Measurements from ENCODE around the gene STK32A. TPM values are rescaled to one million over a fixed set of nuclear protein-coding genes. Genes with fewer than 3 reads are reported as not detected.

The STK32A gene
- total RNA-seq, 4 donors from 2014 or later: 5.1 to 27.4 (median 7.0) TPM

- Histone ChIP-seq H3K4me3 (no peak overlapping the region), H3K27me3 (no peaks in the 10 kb centered on the region), H3K9me3 (no peaks in the 10 kb centered on the region), H3K36me3 (no peaks in the 10 kb centered on the region), H3K27ac (no peak overlapping the region), H3K4me1 (no peaks in the 10 kb centered on the region)
- no peak for TF ChIP-seq POLR2A (IDR thresholded peaks at IDR 0.05)
- TF ChIP-seq EP300 (IDR thresholded peaks at IDR 0.05): no peak
- no peak for TF ChIP-seq CTCF (IDR thresholded peaks at IDR 0.05)
- no peak for TF ChIP-seq POLR2AphosphoS5 (IDR thresholded peaks at IDR 0.05)
- no peak for DNase-seq (ENCODE audit: low spot score in 2 of 2)
- WGBS: 57% methylated on average over 4 of the region's 4 CpGs
These were observed 74.8 kb downstream of the STK32A start for GRCh38 chr5:147309621-147310020.

- Histone ChIP-seq H3K27ac (no peak overlapping the region), H3K27me3 (no peaks in the 10 kb centered on the region), H3K36me3 (no peaks in the 10 kb centered on the region), H3K4me1 (no peaks in the 10 kb centered on the region), H3K9me3 (no peaks in the 10 kb centered on the region), H3K4me3 (no peak overlapping the region)
- TF ChIP-seq POLR2AphosphoS5 (IDR thresholded peaks at IDR 0.05) (no peak), EP300 (IDR thresholded peaks at IDR 0.05) (no peak), CTCF (IDR thresholded peaks at IDR 0.05) (no peak)
- 66% methylated on average over 10 of the region's 10 CpGs for WGBS
- peak in 1 of 2 donors; percentile 65 for DNase-seq (ENCODE audit: low spot score in 2 of 2)
These were observed 75.4 kb downstream of the STK32A start for GRCh38 chr5:147310059-147310704.

- no peak for DNase-seq (ENCODE audit: low spot score in 2 of 2)
- WGBS: 90% methylated on average over 7 of the region's 7 CpGs
- Histone ChIP-seq H3K4me1 (no peaks in the 10 kb centered on the region), H3K4me3 (no peak overlapping the region), H3K9me3 (no peaks in the 10 kb centered on the region), H3K36me3 (no peaks in the 10 kb centered on the region), H3K27ac (no peak overlapping the region), H3K27me3 (no peaks in the 10 kb centered on the region)
- no peak for TF ChIP-seq EP300 (IDR thresholded peaks at IDR 0.05)
- TF ChIP-seq POLR2A (IDR thresholded peaks at IDR 0.05): no peak
These were observed 83.3 kb downstream of the STK32A start for GRCh38 chr5:147317978-147318684.

- TF ChIP-seq CTCF (IDR thresholded peaks at IDR 0.05) (no peak), POLR2AphosphoS5 (IDR thresholded peaks at IDR 0.05) (no peak), EP300 (IDR thresholded peaks at IDR 0.05) (no peak), POLR2A (IDR thresholded peaks at IDR 0.05) (no peak)
- DNase-seq (ENCODE audit: low spot score in 2 of 2): no peak
- no peaks in the 10 kb centered on the region for H3K36me3 ChIP-seq
- no peak overlapping the region for H3K4me3 ChIP-seq
- H3K4me1 ChIP-seq: no peaks in the 10 kb centered on the region
- 76% methylated on average over 1 of the region's 1 CpG for WGBS
- no peaks in the 10 kb centered on the region for H3K9me3 ChIP-seq
- H3K27me3 ChIP-seq: no peaks in the 10 kb centered on the region
- H3K27ac ChIP-seq: no peak overlapping the region
These were observed 86.7 kb downstream of the STK32A start for GRCh38 chr5:147321569-147321968.

GRCh38 chr5:147327421-147327820 lies 92.6 kb downstream of the STK32A start:
- no peak for DNase-seq (ENCODE audit: low spot score in 2 of 2)
- TF ChIP-seq POLR2AphosphoS5 (IDR thresholded peaks at IDR 0.05): no peak
- Histone ChIP-seq H3K4me1 (no peaks in the 10 kb centered on the region), H3K27me3 (no peaks in the 10 kb centered on the region), H3K9me3 (no peaks in the 10 kb centered on the region), H3K4me3 (no peak overlapping the region), H3K36me3 (no peaks in the 10 kb centered on the region), H3K27ac (no peak overlapping the region)
- WGBS: 66% methylated on average over 4 of the region's 4 CpGs

GRCh38 chr5:147327905-147328304 lies 93.1 kb downstream of the STK32A start:
- Histone ChIP-seq H3K27me3 (no peaks in the 10 kb centered on the region), H3K27ac (no peak overlapping the region), H3K36me3 (no peaks in the 10 kb centered on the region), H3K9me3 (no peaks in the 10 kb centered on the region), H3K4me3 (no peak overlapping the region), H3K4me1 (no peaks in the 10 kb centered on the region)
- no peak for DNase-seq (ENCODE audit: low spot score in 2 of 2)
- no peak for TF ChIP-seq POLR2AphosphoS5 (IDR thresholded peaks at IDR 0.05)
- TF ChIP-seq CTCF (IDR thresholded peaks at IDR 0.05): no peak
- no peak for TF ChIP-seq EP300 (IDR thresholded peaks at IDR 0.05)
- TF ChIP-seq POLR2A (IDR thresholded peaks at IDR 0.05): no peak
- 84% methylated on average over 2 of the region's 2 CpGs for WGBS
